Measurements from ENCODE around the gene EMSY.

GRCh38 chr11:76455931-76456330 is 11.1 kb downstream of the EMSY start:
- TF ChIP-seq CTCF (IDR thresholded peaks at IDR 0.05) (no peak), POLR2AphosphoS5 (IDR thresholded peaks at IDR 0.05) (no peak), POLR2A (IDR thresholded peaks at IDR 0.05) (no peak), EP300 (IDR thresholded peaks at IDR 0.05) (no peak)

All from sigmoid colon (tissue), 4 donors.